GM23338 (cell line): ENCODE data around the gene GGT6.

Experiments
- CREB1 ChIP-seq: fragments of 250-450 bp; sonication (Bioruptor Pico); IDR thresholded peaks from 2 replicates; pipeline ENCODE4 v1.5.0; 2020; ENCODE audit warnings: low read depth, mild to moderate bottlenecking, moderate library complexity
- TF ChIP-seq, protein P1 (sequence below), 2 experiments: fragments of 200-600 bp in 1 of 2; sonication (generic) in 1 of 2; conservative IDR thresholded peaks; 2 replicates each; pipeline versions ENCODE4 v1.5.1 to v1.6.1; 2016 to 2017; ENCODE audit warnings: antibody characterized with exemption in 2 of 2, low read depth in 2 of 2, mild to moderate bottlenecking in 2 of 2, moderate library complexity in 1 of 2

GRCh38 chr17:4559966-4560365, 411 bp downstream of the GGT6 start:
- TF ChIP-seq, protein P1, sequence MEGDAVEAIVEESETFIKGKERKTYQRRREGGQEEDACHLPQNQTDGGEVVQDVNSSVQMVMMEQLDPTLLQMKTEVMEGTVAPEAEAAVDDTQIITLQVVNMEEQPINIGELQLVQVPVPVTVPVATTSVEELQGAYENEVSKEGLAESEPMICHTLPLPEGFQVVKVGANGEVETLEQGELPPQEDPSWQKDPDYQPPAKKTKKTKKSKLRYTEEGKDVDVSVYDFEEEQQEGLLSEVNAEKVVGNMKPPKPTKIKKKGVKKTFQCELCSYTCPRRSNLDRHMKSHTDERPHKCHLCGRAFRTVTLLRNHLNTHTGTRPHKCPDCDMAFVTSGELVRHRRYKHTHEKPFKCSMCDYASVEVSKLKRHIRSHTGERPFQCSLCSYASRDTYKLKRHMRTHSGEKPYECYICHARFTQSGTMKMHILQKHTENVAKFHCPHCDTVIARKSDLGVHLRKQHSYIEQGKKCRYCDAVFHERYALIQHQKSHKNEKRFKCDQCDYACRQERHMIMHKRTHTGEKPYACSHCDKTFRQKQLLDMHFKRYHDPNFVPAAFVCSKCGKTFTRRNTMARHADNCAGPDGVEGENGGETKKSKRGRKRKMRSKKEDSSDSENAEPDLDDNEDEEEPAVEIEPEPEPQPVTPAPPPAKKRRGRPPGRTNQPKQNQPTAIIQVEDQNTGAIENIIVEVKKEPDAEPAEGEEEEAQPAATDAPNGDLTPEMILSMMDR (conservative IDR thresholded peaks at IDR 0.05; ENCODE audit: low read depth in 2 of 2) = no peak
- TF ChIP-seq CREB1 (CRISPR knock-in tag) = no peak
